CD4-positive, alpha-beta T cell (primary cell): Measurements from ENCODE around the gene SPDYE18. TPM values are rescaled to one million over a fixed set of nuclear protein-coding genes. Genes with fewer than 3 reads are reported as not detected.
"Not testable (repeated sequence)": the region's sequence is repeated elsewhere in the genome, so short reads cannot be mapped to it uniquely, and the experiment has no call there.

Source experiments
- ATAC-seq: fragments of 200-7000 bp; cut with Tn5 transposase; one replicate; pipeline ENCODE4 v1.10.0; 2022; ENCODE audit warnings: mild to moderate bottlenecking; ENCODE audit not compliant: poor library complexity
- CTCF ChIA-PET: fragments of 350-600 bp; sonication (Branson Sonifier 250); formaldehyde crosslinking; loops from one replicate; lab custom pipeline; 2021; ENCODE audit warnings: antibody characterized with exemption, inconsistent platforms; lab: Charles Lee
- POLR2A ChIA-PET: fragments of 350-600 bp; sonication (Branson Sonifier 250); formaldehyde crosslinking; loops from one replicate; lab custom pipeline; 2021; ENCODE audit warnings: antibody characterized with exemption, inconsistent platforms; lab: Charles Lee
- DNase-seq, 14 experiments: peaks; one replicate each; pipeline ENCODE4 v3.0.0-alpha.2; 2013 to 2020; ENCODE audit warnings: mixed read lengths in 2 of 14
- H3K27ac ChIP-seq, 2 donors: one replicate each; pipeline versions ENCODE4 v1.5.1 to v1.7.0; 2013; ENCODE audit warnings: low read length in 2 of 2, low read depth in 1 of 2, mild to moderate bottlenecking in 1 of 2
- H3K27me3 ChIP-seq, 2 experiments: 1 replicate in 1 of 2; 2 replicates in 1 of 2; pipeline versions ENCODE4 v1.6.1 to v1.7.0; 2013; ENCODE audit warnings: low read length in 2 of 2, control low read depth in 1 of 2, mild to moderate bottlenecking in 1 of 2, moderate library complexity in 1 of 2; ENCODE audit not compliant: insufficient read depth in 2 of 2, control insufficient read depth in 1 of 2
- H3K36me3 ChIP-seq: one replicate; pipeline ENCODE4 v1.6.1; 2013; ENCODE audit warnings: low read length, control low read depth; ENCODE audit not compliant: insufficient read depth
- H3K4me1 ChIP-seq: one replicate; pipeline ENCODE4 v1.6.1; 2013; ENCODE audit warnings: low read length, control low read depth; ENCODE audit not compliant: insufficient read depth
- H3K4me3 ChIP-seq: one replicate; pipeline ENCODE4 v1.5.1; 2013; ENCODE audit warnings: mild to moderate bottlenecking, low read length, moderate library complexity
- H3K9me3 ChIP-seq, 2 experiments: 1 replicate in 1 of 2; 2 replicates in 1 of 2; pipeline versions ENCODE4 v1.6.1 to v1.7.0; 2013; ENCODE audit warnings: low read length in 2 of 2, mild to moderate bottlenecking in 2 of 2, control low read depth in 1 of 2, moderate library complexity in 1 of 2; ENCODE audit not compliant: control insufficient read depth in 1 of 2, insufficient read depth in 1 of 2
- H3K27ac Mint-ChIP-seq: one replicate; pipeline ENCODE4 v1.8.0; 2020; ENCODE audit warnings: mixed read lengths
- H3K27me3 Mint-ChIP-seq: one replicate; pipeline ENCODE4 v1.8.0; 2021; ENCODE audit warnings: mixed read lengths
- H3K36me3 Mint-ChIP-seq: one replicate; pipeline ENCODE4 v1.8.0; 2021; ENCODE audit warnings: low read depth, mixed read lengths
- H3K4me1 Mint-ChIP-seq: one replicate; pipeline ENCODE4 v1.8.0; 2021; ENCODE audit warnings: low read depth, mixed read lengths
- H3K4me3 Mint-ChIP-seq: one replicate; pipeline ENCODE4 v1.8.0; 2020; ENCODE audit warnings: mild to moderate bottlenecking, mixed read lengths
- H3K9me3 Mint-ChIP-seq: one replicate; pipeline ENCODE4 v1.8.0; 2020; ENCODE audit warnings: mixed read lengths
- intact Hi-C, 2 experiments: fragments of 100-400 bp; cut with DNase I in 1 of 2; cut with micrococcal nuclease in 1 of 2; formaldehyde crosslinking; loops; one replicate each; pipeline versions ENCODE4 v1.15.1 to v1.9.0; 2023 to 2025; cut with DNase I, micrococcal nuclease
- polyA plus RNA-seq, 2 donors: library from polyadenylated mRNA; unstranded; fragments of 120-200 nt; gene quantifications; one replicate each; pipeline ENCODE4 v1.2.1, GENCODE V29; 2013
- total RNA-seq, 174 experiments: library from RNA in 2 of 174; stranded (reverse) in 2 of 174; gene quantifications; one replicate each; pipeline ENCODE4 v1.2.3 and lab custom pipeline; 2021 to 2026

SPDYE18 gene
- total RNA-seq (1 to 10 TPM in 1 of 2 experiments, under 1 TPM in 1; 0.82 to 1.8 TPM), total RNA-seq (lab: John Stamatoyannopoulos, UW) (0 to 6.3 (median 2.4) reads per million in 172 experiments)
- 2.1 TPM for polyA plus RNA-seq (2013, experiment 1 of 2)
- polyA plus RNA-seq (2013, experiment 2 of 2) = 3.1 TPM

- H3K9me3 ChIP-seq, H3K36me3 ChIP-seq, H3K27me3 ChIP-seq, DNase-seq, H3K4me3 Mint-ChIP-seq, H3K27me3 Mint-ChIP-seq, H3K9me3 Mint-ChIP-seq, H3K4me1 Mint-ChIP-seq, CTCF ChIA-PET, H3K4me1 ChIP-seq, intact Hi-C loops, H3K36me3 Mint-ChIP-seq, H3K4me3 ChIP-seq, H3K27ac ChIP-seq, H3K27ac Mint-ChIP-seq, ATAC-seq, POLR2A ChIA-PET: not testable (repeated sequence)
These were observed at the start of gene SPDYE18 for GRCh38 chr7:77062557-77062956. Gene SPDYE18, minus strand, starts transcription at chr7:77062558. Its CDS starts 2,046 bp downstream, at chr7:77060512.

DNA sequence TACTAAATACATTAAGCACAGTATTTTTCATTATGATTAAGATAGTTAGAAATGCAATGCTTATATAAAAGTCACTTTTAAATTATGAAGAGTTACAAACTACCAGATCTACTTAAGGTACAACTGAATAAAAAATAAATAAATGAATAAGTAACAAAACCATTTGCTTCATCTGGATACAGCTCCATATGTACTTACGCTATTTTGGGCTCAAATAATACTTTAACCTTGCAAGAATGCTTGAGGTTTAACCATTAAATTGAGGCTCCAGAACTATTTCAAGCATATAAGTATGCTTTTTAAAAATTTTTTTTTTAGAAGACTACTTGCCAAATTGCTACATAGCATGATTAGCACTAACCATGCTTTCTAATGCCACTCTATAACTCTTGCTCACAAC, 46.0 kb upstream of the SPDYE18 start:
- CTCF ChIA-PET, intact Hi-C loops, POLR2A ChIA-PET: not testable (repeated sequence)

GRCh38 chr7:77107659-77108058, 45.3 kb upstream of the SPDYE18 start:
- H3K4me3 Mint-ChIP-seq, H3K9me3 Mint-ChIP-seq, H3K4me3 ChIP-seq, H3K36me3 ChIP-seq, H3K9me3 ChIP-seq, intact Hi-C loops, H3K27ac ChIP-seq, DNase-seq, POLR2A ChIA-PET, ATAC-seq, H3K36me3 Mint-ChIP-seq, H3K27me3 ChIP-seq, CTCF ChIA-PET, H3K27me3 Mint-ChIP-seq, H3K4me1 Mint-ChIP-seq, H3K4me1 ChIP-seq, H3K27ac Mint-ChIP-seq: not testable (repeated sequence)

More for the DNA sequence above, 46.0 kb upstream of the SPDYE18 start:
- not testable (repeated sequence) for H3K36me3 Mint-ChIP-seq, H3K36me3 ChIP-seq, H3K4me1 Mint-ChIP-seq, H3K27ac Mint-ChIP-seq, H3K27ac ChIP-seq, H3K27me3 ChIP-seq, ATAC-seq, H3K27me3 Mint-ChIP-seq, H3K4me1 ChIP-seq, H3K9me3 Mint-ChIP-seq, H3K4me3 Mint-ChIP-seq, H3K4me3 ChIP-seq, H3K9me3 ChIP-seq, DNase-seq

GRCh38 chr7:77105904-77106303, 43.5 kb upstream of the SPDYE18 start:
- H3K9me3 ChIP-seq, H3K27ac ChIP-seq, H3K27me3 Mint-ChIP-seq, H3K9me3 Mint-ChIP-seq, H3K36me3 Mint-ChIP-seq, CTCF ChIA-PET, H3K4me1 ChIP-seq, intact Hi-C loops, POLR2A ChIA-PET, H3K4me3 ChIP-seq, H3K4me1 Mint-ChIP-seq, H3K4me3 Mint-ChIP-seq, ATAC-seq, H3K27me3 ChIP-seq, H3K27ac Mint-ChIP-seq, DNase-seq, H3K36me3 ChIP-seq: not testable (repeated sequence)

DNA sequence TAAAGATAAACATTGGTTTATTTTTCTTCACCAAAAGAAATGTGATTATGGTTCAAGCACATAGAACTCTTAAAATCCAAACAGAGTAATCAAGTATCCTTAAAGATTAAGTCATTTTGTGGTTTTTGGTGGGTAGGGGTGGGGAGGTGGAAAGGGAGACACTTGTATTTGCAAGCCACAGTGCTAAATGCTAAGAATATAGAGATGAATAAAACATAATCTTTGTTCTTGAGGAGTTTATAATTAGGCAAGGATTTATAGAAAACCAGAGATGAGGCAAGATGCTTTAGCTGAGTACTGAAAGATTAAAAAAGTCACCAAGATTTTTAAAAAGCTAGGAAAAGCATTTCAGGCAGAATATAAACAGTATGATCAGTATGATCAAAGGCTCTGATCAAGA, 40.3 kb upstream of the SPDYE18 start:
- H3K4me1 Mint-ChIP-seq, POLR2A ChIA-PET, H3K27me3 ChIP-seq, H3K4me3 Mint-ChIP-seq, H3K4me3 ChIP-seq, H3K9me3 ChIP-seq, H3K27ac Mint-ChIP-seq, ATAC-seq, DNase-seq, H3K4me1 ChIP-seq, H3K36me3 ChIP-seq, H3K27ac ChIP-seq, H3K36me3 Mint-ChIP-seq, H3K9me3 Mint-ChIP-seq, H3K27me3 Mint-ChIP-seq, CTCF ChIA-PET, intact Hi-C loops: not testable (repeated sequence)

GRCh38 chr7:77101187-77101586, 38.8 kb upstream of the SPDYE18 start:
- not testable (repeated sequence) for H3K4me3 Mint-ChIP-seq

GRCh38 chr7:77100501-77100900, 38.1 kb upstream of the SPDYE18 start:
- H3K36me3 Mint-ChIP-seq, H3K4me1 Mint-ChIP-seq, H3K36me3 ChIP-seq, CTCF ChIA-PET, H3K9me3 ChIP-seq, intact Hi-C loops, DNase-seq, H3K27me3 ChIP-seq, ATAC-seq, H3K9me3 Mint-ChIP-seq, H3K4me1 ChIP-seq, H3K4me3 Mint-ChIP-seq, H3K27ac ChIP-seq, H3K27me3 Mint-ChIP-seq, POLR2A ChIA-PET, H3K27ac Mint-ChIP-seq, H3K4me3 ChIP-seq: not testable (repeated sequence)

More at GRCh38 chr7:77101187-77101586, 38.8 kb upstream of the SPDYE18 start:
- H3K36me3 Mint-ChIP-seq, H3K36me3 ChIP-seq, ATAC-seq, H3K27me3 ChIP-seq, CTCF ChIA-PET, intact Hi-C loops, H3K27ac Mint-ChIP-seq, H3K4me1 ChIP-seq, DNase-seq, H3K9me3 Mint-ChIP-seq, H3K4me1 Mint-ChIP-seq, H3K9me3 ChIP-seq, H3K4me3 ChIP-seq, H3K27me3 Mint-ChIP-seq, H3K27ac ChIP-seq, POLR2A ChIA-PET: not testable (repeated sequence)
